NCI-H2196 treated with DMSO at 0.1 percent for 48 hours (cell line): ENCODE results near the gene TMEM39B.
"Not testable (repeated sequence)": the region's sequence is repeated elsewhere in the genome, so short reads cannot be mapped to it uniquely, and the experiment has no call there.

Experiments
- DNase-seq: peaks from one replicate; lab custom pipeline; 2025; ENCODE audit not compliant: unreplicated experiment; lab: John Stamatoyannopoulos, UW

TMEM39B gene

GRCh38 chr1:32072622-32073298 is at the start of gene TMEM39B:
Gene TMEM39B (plus strand): TSS chr1:32072939. CDS start chr1:32073048, 109 bp downstream.
- peak; percentile 91 for DNase-seq

- DNase-seq: no peak
Measured at GRCh38 chr1:32023351-32023750, 49.4 kb upstream of the TMEM39B start.

DNA sequence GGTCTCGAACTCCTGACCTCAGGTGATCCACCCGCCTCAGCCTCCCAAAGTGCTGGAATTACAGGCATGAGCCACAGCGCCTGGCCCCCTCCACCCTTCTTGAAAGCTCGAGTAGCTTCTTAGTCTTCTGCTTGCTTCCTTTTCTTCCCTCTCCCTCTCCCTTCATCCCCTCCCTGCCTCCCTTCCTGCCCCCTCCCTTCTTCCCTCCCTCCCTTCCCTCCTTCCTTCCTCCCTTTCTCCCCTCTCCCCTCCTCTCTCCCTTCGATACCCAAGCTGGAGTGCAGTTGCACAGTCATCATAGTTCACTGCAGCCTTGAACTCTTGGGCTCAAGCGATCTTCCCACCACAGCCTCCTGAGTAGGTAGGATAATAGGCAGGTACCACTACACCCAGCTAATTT is 47.2 kb upstream of the TMEM39B start:
- DNase-seq: no peak

GRCh38 chr1:32028746-32029145 is 44.0 kb upstream of the TMEM39B start:
- DNase-seq: no peak

DNA sequence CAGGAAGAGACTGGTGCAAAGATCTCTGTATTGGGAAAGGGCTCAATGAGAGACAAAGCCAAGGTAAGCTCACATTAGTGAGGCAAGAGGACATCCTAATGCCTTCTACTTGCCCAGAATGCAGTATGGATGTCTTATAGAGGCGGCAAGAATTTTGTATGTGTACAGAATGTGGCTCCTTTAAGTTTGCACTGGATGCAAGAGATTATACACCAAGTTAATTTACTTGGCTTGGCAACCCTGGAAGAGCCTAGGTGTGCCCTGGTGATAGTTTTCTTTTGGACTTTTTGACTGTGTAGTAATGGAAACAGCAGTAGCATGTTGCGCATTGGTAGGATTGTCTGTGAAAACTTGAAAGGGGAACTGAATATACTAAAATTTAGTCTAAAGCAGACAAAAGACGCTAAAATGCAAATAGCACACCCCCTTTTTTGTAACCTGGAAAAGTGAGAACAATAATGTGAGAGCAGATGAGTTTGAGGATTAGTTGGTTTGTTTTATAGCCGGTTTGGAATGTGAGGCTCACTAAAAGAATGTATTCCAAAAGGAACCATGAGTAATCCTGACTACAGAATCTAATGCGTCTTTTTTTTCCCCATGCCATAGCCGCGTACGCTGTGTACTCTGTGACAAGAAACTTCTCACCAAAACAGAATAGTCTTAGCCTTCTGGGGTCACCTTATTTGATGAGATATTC is 41.0 kb upstream of the TMEM39B start:
- no peak for DNase-seq

GRCh38 chr1:32032275-32032615 is 40.5 kb upstream of the TMEM39B start:
- DNase-seq: no peak

DNA sequence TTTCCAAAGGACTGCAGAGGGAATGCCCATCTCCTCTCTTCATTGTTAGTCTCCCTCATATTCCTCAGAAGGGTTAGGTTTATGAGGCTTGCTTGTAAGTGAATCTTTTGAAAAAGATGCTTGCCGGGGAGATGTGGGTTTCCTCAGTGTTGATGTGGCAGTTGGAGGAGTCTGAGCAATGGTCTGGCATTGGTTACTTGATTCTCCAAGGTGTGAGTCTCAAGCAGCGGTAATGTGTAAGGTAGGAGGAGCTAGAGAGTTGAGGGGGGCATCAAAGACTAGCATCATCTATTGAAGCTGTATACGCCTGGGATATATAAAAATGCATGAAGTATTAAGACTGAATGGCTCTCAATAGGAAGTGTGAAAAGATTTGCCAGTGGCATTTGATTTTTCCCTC is 37.6 kb upstream of the TMEM39B start:
- no peak for DNase-seq

DNA sequence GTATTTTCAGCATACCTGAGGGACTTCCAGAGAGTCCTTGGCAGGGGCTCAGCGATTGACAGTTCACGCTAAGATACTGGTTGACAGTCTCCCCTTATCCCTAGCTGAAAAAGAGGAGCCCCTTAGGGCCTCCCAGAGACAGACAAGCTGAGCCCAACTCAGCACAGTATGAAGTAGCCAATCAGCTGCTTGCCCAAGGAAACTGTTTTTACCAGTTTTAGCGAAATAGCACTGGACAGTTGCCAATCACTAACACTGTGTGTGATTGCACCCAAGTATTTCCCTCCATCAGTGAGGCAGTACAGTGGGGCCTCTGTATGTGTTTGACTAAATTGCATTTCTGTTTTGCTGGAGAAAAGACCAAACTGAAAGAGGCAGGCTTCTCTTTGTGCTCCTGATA is 32.0 kb upstream of the TMEM39B start:
- DNase-seq: no peak

- no peak for DNase-seq
Measured at GRCh38 chr1:32042330-32042729, 30.4 kb upstream of the TMEM39B start.

DNA sequence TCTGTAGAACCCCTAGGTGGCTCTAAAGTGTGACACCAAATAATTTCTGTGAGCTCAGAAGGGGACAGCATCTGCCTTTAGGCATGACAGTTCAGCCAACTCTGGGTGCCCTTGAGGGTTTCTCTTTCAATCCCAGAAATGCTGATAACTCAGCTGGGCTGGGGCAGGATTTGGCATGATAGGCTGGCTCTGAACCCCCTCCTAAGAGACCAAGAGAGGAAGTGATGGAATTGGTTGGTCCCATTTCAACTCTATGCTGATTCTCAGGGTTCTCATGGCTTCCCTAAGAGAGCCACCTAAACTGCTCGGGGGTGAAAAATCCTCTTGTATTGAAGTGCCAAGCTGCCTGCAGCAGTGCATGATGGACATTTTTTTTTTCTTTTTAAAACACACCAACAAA is 28.5 kb upstream of the TMEM39B start:
- DNase-seq: no peak

GRCh38 chr1:32045772-32046171 is 27.0 kb upstream of the TMEM39B start:
- no peak for DNase-seq

- DNase-seq: no peak
Measured at GRCh38 chr1:32047701-32048100, 25.0 kb upstream of the TMEM39B start.

GRCh38 chr1:32048440-32048839 is 24.3 kb upstream of the TMEM39B start:
- DNase-seq: no peak

- no peak for DNase-seq
Measured at GRCh38 chr1:32051706-32052105, 21.0 kb upstream of the TMEM39B start.

DNA sequence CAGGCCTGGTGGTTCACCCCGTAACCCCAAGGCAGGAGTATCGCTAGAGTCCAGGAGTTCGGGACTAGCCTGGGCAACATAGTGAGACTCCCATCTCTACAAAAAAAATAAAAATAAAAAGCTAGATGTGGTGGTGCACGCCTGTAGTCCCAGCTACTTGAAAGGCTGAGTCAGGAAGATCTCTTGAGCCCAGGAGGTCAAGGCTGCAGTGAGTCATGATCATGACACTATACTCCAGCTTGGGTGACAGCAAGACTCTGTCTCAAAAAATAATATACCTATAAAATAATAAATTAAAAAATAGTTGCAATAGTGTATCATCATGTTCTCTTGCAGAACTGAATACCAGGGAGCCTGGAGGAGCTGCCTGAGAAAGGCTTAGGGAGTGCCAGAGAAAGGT is 19.9 kb upstream of the TMEM39B start:
- no peak for DNase-seq

- DNase-seq: no peak
Measured at GRCh38 chr1:32055416-32055815, 17.3 kb upstream of the TMEM39B start.

GRCh38 chr1:32056598-32056997 is 16.1 kb upstream of the TMEM39B start:
- no peak for DNase-seq

GRCh38 chr1:32060914-32061313 is 11.8 kb upstream of the TMEM39B start:
- DNase-seq: no peak

- DNase-seq: no peak
Measured at GRCh38 chr1:32062867-32063230, 9.9 kb upstream of the TMEM39B start.

DNA sequence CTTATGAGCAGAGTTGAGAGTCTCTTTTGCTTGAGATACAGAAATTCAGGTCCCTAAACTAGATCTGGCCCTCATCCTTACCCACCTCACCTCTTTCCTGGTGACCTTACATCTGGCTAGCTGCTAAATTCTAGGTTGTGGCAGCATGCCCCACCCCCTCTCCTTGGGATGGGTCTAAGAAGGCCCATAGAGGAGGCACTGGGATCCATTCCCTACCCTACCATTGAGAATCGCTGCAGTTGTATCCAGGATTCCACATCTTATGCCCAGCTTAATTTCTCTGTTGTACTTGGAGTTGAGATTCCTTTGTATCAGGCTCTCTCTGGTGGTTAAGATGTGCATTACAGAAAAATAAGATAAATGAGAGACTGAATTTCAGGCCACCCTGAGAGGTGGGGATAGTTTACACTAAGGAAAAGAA is 9.5 kb upstream of the TMEM39B start:
- DNase-seq: no peak

GRCh38 chr1:32065613-32066488 is 6.9 kb upstream of the TMEM39B start:
- not testable (repeated sequence) for DNase-seq

DNA sequence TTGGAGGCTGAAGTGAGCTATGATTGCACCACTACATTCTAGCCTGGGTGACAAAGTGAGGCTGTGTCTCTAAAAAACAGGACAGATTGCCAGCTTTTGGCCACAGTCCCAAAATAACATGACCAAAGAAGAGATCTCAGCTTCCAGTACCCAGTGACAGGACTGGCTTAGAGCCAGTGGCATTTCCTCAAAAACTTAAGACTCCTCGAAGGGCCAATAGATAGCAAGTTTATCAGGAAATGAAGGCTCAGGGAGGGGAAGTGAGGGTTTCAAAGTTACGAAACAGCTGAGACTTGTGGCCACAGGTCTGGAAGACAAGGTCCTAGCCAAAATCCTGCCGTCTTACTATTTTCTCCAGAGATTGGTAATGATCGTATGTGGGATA is 6.3 kb upstream of the TMEM39B start:
- DNase-seq: no peak
